CD4-positive, alpha-beta T cell treated with Interleukin-4 for 1 hour (primary cell): Measurements from ENCODE around the gene RFX2.
A peak's percentile ranks its signal among the peaks of the same experiment; 100 is the strongest.

Experiments
- DNase-seq, 2 donors: peaks; one replicate each; pipeline ENCODE4 v3.0.0-alpha.2; 2020 to 2022

RFX2 gene

DNA sequence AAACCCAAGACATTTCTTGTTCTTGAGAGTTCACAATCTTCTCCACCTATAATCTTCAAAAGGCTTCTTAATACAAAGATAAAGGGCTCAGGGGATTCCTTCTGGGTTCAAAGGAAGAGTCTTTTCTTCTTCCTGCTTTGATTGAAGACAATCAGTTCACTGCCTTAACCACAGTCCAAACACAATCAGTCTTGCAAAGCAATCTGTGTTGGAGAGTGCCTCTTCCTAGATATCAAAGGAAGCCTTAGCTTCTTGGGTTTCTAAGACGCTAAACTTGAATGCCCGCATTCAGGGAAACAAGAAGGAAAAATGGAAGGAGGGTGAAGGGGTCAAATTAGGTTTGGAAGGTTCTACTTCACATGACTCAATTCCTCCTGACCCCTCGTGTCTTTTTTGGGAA is 159.6 kb downstream of the RFX2 start:
- DNase-seq, result peak in 1 of 2 donors; percentile 38

DNA sequence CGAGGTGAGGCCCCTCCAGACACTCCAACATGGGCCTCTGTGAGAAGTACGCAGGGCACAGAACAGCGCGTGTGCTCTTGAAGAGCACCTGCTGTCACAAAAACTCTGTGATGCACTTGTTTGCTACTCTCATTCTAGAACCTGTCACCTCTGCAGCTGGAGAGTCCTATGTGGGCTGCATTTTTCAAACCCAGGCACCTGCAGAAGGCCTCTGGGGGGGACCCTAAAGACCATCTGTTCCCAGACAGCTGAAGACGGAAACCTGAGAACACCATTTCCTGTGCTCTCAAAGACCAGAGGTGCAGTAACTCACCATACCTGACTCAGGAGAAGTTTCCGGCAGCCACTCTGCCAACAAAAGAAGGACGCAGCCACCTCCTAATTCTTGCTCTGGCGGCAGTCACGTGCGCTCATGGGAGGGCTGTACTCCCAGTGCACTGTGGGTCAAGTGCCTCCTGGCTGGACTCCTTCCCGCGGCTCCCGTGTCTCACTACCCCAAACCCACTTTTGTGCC is 160.5 kb downstream of the RFX2 start:
- peak in 1 of 2 donors; percentile 42 for DNase-seq

DNA sequence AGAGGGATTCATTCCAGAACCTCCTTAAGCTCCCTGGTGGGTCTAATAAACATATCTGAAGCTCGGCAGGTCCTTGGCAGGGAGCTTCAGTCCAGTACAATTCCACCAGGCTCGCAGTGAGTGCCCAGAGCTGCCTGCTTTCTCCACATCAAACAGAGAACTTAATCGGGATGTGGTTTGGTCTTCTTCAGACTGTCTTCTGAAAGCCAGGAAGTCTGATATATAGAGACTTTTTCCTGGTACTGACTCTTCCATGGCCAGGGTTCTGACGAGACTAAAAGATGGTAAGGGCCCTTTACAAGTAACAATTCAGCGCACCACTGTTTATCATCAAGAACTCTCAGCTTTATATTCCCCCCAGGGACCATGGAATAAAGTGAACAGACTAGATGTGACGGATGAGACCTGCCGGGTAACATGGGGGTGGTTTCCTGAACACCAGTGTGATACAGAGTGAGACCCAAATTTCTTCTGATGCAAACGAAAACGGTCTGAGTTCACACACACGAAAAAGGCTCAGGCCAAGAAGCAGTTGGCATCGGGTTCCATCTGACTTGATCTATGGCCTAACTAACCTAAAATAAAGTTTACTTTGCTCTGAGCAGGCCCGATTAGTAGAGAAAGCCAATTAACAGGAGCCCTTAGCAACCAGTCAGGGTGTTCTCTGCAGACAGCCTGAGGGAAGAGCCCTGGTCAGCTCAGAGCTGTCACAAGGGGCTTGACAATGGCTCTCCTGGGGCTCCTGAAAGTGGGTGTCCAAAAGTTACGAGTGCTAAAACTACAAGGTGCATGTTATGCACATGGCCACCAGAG is 161.3 kb downstream of the RFX2 start:
- DNase-seq, result peak in 1 of 2 donors; percentile 24

DNA sequence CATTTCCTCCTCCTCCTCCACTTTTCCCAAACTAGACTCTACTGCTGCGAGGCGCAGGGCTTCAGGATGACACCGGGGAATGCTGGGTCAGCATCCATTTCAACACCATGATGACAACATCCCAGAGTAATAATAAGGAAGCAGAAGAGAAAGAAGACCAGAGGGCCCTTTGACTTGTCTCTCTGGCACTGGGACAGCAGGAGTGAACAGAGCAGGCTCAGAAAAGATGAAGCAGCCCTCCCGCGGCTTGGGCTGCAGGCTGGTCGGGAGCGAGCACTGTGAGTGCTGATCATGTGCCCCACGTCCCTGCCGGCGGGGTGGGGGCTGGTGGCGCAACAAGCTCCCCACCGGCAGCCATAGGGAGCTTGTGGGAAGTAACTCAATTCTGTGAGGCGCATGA is 162.9 kb downstream of the RFX2 start:
- peak in 1 of 2 donors; percentile 53 for DNase-seq

DNA sequence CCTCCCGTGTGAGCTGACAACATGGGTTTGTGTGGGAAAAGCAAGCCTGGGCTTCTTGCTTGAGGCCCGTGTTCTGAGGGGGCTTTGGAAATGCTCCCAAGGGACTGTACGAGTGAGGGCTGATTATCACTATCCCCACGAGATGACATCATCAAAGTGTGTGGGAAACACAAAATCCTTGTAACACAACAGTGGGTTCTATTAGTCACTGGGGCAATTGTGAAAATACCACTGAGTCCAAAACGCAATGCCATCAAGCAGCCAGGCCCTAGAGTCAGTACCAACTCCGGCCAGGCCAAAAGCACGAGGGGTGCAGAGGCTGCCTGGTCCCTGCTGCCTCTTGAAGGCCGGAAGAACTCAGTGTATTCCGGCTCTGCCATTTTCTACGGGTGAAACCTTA is 166.7 kb downstream of the RFX2 start:
- no peak for DNase-seq
